Measurements from ENCODE around the gene C17orf107.

The C17orf107 gene

DNA sequence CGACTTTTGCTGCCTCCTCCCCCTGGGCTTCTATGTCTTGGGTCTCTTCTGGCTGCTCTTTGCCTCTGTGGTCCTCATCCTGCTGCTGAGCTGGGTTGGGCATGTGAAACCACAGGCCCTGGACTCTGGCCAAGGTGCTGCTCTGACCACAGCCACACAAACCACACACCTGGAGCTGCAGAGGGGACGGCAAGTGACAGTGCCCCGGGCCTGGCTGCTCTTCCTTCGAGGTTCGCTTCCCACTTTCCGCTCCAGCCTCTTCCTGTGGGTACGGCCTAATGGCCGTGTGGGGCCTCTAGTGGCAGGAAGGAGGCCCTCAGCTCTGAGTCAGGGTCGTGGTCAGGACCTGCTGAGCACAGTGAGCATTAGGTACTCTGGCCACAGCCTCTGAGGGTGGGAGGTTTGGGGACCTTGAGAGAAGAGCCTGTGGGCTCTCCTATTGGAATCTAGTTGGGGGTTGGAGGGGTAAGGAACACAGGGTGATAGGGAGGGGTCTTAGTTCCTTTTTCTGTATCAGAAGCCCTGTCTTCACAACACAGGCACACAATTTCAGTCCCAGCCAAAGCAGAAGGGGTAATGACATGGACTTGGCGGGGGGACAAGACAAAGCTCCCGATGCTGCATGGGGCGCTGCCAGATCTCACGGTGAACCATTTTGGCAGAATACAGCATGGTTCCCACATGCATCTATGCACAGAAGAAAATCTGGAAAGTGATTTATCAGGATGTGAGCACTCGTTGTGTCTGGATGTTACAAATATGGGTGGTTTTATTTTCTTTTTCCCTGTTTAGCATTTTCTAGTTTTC is 35.0 kb downstream of the C17orf107 start:
- DNase-seq (ENCODE audit: low read depth in 2 of 2): no peak

DNA sequence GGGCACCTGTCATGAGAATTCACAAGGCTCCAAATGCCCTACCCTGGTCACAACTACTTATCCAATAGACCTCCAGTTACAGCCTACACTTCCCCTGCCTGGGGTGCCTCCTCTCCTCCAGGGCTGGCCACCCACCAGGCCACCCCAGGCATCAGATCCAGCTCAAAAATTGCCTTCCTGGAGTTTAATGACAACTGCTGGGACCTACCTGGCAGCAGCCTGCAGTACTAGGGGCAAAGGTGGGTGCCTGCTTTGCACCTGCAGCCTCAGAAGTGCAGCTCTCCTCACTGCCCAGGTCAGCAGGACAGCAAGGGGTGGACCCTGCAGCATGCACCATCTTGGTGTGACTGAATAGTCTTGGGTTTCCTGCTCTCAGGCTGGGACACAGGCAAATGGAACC is 36.3 kb downstream of the C17orf107 start:
- no peak for DNase-seq (ENCODE audit: low read depth in 2 of 2)

DNA sequence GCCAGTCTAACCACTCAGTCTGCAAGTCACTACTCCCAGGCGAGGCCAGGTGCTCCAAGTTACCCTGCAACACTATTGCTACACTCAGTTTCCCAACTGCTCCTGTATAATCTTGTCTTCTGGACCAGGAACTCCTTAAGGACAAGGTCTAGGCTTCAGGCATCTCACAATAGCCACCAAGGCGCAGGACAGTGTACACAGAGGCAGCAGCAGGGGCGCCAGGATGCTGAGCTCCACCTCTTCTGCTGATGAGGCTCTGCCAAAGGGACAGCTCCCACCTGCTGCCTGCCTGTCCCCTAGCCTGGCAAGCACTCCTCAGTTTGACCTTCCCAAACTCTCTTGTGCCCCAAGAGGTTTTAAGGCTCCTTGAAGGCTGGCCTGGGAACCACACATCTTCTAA is 37.1 kb downstream of the C17orf107 start:
- DNase-seq (ENCODE audit: low read depth in 2 of 2): no peak

DNA sequence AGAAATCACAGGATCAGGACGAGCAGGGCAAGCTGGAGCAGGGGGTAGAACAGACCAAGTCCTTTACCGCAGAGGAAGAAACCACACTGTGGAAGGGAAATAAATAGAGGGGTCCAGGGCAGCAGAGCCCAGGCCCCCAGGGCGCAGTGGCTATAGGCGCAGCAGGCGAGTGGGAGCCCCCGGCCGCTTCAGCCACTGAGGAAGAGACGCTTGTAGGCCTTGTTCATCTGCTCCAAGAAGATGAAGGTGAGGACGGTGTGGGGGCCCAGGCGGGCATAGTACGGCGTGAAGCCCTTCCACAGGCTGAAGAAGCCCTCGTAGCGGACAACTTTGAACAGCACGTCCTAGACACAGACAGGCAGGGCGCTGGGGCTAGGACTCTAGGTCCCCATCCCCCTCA is 38.2 kb downstream of the C17orf107 start:
- no peak for DNase-seq (ENCODE audit: low read depth in 2 of 2)

DNA sequence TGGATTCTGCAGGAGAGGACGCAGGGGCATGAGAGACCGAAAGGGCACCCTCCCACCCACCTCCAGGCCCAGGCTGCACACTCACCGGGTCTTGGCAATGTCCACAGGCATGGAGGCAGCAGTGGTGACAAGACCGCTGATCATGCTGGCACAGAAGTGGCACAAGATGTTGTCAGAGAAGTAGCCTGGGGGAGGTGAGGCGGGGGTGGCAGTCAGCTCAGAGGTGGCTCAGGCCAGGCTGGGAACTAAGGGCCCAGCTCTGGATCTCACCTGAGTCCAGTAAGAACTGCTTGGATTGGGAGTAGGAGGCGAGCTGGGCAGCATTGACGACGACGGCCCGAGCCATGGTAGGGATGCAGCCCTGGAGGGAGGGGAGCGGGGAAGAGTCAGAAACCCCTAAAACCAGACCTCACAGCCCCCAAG is 38.7 kb downstream of the C17orf107 start:
- no peak for DNase-seq (ENCODE audit: low read depth in 2 of 2)

DNA sequence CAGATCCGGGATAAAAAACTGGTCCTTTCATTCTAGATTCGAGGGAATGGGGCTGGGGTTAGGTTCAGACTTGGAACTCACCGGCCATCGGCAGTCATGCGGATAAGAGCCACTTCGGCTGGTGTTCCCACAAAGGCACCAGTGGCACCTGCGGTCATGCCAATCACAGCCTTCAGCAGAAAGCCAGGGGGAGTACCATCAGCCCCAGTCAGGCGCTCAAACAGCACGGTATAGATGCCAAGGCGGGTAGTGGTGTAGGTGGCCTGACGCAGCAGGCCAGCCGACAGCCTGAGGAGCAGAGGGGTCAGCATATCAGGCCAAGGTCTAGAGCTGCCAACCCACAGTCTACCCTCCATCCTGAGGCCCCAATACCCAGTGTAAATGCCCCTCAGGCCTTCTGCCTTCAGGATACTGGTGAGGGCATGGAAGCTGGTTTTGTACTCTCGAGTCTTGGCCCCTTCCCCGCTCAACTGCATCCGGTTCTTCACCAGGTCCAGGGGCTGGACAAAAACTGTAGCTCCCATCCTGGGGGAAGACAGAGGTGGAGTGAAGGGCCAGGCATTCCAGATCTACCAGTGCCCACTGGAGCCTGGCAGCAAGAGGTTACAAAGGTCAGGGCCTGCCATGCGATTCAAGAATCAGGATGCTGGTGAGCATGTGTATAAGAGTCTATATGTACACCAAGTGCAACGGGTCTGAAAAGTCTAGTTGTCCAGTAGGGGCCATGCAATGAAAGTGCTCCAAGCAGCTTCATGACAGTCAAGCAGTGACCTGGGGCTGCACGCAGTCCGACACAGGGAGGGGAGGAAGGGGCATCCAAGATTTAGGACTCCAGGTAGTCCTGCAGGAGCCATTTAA is 39.6 kb downstream of the C17orf107 start:
- no peak for DNase-seq (ENCODE audit: low read depth in 2 of 2)

DNA sequence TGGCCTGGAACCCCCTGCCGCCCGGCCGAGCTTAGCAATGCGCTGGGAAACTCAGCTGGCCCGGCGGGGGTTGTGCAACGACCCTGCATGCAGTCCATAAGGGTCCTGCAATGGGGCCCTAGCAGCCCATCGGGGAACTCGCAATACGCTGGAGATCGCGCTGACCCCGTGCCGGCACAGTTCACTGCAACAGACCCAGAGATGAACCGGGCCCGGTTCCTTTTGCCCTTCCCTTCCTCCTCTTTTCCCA is 40.1 kb downstream of the C17orf107 start:
- DNase-seq (ENCODE audit: low read depth in 2 of 2): no peak

DNA sequence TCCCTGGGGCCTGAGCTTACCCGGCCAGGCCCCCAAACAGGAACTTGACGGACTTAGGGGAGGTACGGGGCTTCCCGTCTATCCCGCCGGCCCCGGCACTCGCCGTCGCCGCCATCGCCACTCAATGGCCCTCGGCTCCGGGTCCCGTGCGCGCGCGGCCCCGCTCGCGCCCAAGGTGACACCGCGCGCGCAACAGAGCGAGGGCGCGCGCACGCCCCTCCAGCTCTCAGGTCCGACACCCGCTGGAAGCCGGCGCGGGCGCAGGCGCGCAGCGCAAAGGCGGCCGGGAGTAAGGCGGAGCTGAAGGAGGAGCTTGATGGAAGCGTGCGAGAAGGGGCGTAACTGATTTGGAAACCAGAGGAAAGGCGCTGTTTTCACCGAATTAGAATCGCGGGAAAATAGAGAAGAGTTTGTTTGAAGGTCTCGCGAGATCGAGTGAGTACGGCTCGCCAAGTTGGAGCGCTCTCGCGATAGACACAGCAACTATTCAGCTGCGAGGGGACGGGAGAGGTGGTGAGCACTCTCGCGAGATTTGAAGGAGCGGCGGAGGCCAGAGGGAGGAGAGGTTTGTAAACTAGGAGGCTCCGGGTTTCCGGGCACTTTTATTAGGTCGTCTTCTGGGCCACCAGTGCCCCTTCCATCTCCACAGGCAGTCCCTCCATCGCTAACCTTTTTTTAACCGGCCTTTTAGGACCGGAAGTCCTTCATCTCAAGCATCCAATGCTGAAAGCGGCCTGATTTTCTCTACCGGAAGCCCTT is 40.6 kb downstream of the C17orf107 start, which contains the start of the genes RNF167 and SLC25A11:
Gene RNF167, plus strand, starts transcription at position 473 of the 759 bp plus-strand sequence. CDS start 642 bp downstream, outside the sequence.
Gene SLC25A11, minus strand, starts transcription at position 251 of the 759 bp plus-strand sequence. Its CDS starts 136 bp downstream, at position 115.
- peak; percentile 95 to 97 for DNase-seq (ENCODE audit: low read depth in 2 of 2)

DNA sequence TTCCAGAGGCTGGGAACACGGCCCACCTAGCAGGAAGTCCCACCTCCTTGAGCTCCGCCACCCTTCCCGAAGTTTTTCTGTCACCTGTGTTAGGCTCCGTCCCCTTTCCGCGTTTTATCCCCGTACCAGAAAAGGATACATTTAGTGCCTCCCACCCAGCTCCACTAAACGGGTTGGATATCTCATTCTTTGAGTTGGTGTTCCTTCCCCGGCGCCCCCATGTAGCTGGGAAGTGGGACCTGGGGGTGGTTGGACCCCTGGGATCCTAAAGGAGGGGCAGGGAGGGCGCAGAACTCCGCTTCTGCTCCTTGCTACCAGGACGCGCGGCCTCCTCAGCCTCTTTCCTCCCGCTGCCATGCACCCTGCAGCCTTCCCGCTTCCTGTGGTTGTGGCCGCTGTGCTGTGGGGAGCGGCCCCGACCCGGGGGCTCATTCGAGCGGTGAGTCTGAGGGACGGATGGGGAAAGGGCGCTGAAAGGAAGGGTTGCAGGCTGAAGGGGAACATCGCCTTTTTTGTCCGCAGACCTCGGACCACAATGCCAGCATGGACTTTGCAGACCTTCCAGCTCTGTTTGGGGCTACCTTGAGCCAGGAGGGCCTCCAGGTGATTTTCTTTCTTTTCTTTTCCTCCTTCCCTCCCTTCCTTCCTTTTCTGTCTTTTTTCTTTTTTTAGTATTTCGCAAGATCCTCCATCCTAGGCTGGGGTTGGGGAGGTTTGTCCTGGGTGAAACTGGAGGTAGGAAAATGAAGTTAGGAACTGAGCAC is 41.4 kb downstream of the C17orf107 start:
- DNase-seq (ENCODE audit: low read depth in 2 of 2): peak in 1 of 2 donors; percentile 32

DNA sequence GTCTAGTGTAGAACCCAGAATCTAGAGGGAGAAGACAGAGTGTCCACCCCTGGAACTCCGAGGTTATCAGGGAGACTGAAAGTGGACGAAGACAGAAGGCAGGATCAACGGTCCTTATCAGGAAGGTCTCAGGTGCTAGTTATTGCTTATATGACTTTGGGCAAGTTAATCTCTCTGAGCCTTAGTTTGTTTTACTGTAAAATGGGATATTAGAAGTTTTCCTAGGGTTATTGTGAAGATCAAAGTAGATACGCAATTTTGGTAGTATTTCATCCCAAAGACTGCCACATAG is 41.9 kb downstream of the C17orf107 start:
- no peak for DNase-seq (ENCODE audit: low read depth in 2 of 2)

DNA sequence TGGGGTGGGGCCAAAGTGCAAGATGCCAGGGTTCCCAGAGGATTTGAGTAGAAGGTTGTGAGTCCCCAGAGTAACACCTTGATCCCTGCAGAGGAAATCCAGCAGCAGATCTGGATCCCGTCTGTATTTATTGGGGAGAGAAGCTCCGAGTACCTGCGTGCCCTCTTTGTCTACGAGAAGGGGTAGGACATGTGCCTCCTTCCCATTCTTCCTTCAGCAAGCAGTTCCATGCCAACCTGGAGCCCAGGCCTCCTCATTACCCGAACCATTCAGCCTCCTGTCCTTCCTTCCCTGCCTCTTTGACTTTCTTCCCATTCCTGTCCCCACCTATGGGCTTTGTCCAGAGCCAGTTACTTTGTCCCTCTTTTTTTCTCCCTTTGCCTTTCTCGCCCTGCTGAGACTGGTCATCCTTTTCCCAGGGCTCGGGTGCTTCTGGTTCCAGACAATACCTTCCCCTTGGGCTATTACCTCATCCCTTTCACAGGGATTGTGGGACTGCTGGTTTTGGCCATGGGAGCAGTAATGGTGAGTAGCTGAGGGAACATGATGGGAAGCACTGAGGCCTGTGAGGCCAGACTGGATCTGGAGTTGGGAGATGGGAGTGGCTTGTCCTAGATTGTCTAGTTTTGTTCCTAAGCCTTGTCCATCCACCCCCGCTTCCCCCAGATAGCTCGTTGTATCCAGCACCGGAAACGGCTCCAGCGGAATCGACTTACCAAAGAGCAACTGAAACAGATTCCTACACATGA is 43.6 kb downstream of the C17orf107 start:
- no peak for DNase-seq (ENCODE audit: low read depth in 2 of 2)

DNA sequence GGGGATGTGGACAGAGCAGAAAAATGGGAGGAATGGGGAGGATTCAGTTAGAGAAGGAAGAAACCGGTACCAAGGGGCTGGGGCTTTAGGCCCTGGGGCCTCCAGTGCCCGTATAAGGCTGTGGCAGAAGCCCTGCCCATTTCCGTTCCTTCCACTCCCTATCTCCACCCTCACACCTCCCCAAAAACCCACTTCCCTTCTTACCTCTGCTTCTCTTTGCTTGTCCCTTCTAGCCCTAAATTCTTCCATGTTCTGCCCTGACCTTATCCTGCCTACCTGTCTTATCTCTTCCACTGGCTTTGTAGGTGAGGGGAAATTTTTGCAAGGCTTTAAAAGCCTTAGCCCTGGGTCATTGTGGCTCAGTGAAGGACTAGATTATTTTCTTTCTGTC is 44.8 kb downstream of the C17orf107 start:
- peak in 1 of 2 donors; percentile 41 for DNase-seq (ENCODE audit: low read depth in 2 of 2)

DNA sequence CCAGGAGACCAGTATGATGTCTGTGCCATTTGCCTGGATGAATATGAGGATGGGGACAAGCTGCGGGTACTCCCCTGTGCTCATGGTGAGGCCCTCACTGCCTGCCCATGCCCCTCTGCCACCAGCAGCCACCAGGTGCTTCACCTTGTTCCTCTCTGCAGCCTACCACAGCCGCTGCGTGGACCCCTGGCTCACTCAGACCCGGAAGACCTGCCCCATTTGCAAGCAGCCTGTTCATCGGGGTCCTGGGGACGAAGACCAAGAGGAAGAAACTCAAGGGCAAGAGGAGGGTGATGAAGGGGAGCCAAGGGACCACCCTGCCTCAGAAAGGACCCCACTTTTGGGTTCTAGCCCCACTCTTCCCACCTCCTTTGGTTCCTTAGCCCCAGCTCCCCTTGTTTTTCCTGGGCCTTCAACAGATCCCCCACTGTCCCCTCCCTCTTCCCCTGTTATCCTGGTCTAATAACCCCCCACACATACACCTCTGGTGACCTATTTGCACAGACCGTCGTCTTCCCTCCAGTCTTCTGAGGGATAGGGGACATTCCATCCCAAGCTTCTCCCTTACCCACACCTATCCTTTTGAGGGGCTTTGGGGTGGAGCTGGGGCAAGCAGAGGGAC is 45.3 kb downstream of the C17orf107 start:
- no peak for DNase-seq (ENCODE audit: low read depth in 2 of 2)

DNA sequence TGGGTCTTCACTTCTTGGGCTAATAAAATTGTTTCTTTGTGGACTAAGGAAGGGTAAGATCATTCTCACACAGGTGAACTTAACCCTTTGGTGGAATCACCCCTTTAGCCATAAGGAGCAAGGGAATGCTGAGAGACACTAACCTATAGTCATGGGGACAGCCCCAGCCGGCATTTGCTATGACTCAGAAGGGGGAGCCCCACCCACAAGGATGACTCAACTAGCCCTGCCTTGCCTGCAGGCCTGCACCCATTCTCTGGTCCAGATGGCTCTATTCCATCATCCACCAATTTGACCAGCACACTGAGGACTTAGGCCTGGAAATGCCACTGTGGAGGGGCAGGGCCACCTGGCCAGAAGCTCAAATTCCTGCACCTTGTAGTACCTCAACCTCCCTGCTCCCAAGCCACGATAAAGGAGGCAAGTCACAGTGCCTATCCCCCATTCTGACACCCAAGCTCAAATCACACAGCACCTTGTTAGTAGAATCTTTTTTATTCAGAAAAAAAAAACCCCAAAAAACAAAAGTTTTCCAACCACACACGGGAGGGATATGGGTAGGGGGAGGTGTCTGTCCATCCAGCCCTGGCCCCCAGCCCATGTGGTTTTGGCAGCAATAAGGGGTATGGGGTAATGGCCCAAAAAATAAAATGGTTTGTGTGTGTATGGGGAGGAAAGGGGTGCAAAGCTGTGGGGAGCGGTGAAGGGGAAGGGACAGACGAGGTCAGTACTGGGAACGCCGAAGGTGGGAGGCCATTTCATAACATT is 46.0 kb downstream of the C17orf107 start:
- peak; percentile 82 to 83 for DNase-seq (ENCODE audit: low read depth in 2 of 2)

DNA sequence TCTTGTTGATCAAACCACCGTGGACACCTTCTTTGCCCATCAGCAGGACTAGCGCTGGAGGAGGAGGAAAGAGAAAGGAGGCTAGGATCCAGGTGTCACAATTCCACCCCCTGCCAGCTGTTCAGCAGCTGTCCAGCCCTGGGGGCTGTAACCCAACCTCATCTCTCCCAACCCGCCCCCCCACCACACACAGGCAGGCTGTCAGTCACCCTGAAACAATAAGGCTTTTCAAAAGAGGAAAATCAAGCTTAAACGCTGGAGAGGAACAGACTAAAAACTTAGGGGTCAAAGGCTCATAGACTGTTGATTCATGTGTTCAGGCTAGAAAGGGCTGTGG is 46.6 kb downstream of the C17orf107 start:
- DNase-seq (ENCODE audit: low read depth in 2 of 2): no peak

DNA sequence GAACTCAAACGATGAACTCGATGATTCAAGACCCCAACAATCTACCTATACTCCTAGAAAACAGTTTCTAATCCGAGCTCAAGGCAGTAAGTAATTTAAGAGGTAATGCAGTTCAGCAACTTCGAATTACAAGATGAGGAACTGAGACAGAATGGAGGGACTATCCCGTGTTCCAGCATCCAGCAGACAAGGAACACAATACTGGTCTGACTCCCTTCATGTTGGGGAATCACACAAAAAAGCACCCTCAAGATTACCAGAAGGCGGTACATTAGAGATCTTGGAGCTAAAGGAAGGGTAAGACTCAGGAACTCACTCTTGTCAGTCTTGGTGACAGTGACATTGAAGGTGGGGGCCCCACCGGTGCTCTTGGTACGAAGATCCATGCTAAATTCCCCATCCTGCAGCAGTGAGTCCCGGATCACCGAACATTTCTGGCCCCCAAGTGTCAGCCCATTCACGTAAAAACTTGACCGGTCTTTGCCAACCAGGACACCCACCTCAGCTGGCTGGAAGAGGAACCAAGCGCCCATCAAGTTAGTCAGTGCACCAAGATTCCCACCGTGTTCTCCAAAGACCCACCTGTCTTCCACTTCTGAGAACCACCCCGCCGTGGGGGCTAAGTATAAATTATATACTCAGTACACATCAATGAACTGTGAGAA is 47.1 kb downstream of the C17orf107 start:
- no peak for DNase-seq (ENCODE audit: low read depth in 2 of 2)

DNA sequence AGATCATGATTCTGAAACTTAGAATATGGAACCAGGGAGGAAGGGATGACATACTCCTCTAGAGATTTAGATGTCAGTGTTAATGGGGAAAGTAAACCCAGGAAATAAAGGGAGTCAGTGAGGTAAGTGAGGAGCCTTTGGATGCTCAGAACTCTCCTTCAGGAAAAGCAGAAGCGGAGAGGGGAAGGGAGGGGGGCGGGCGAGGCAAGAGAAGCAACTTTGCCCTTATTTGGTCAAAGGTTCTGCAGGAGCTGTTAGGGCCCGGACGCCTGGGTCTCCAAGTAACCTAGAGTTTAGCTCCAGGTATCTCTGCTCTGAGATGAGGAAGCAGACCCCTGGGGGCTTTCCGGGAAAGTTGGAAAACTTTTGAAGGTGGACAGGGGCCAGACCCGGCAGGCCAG is 47.7 kb downstream of the C17orf107 start:
- no peak for DNase-seq (ENCODE audit: low read depth in 2 of 2)

DNA sequence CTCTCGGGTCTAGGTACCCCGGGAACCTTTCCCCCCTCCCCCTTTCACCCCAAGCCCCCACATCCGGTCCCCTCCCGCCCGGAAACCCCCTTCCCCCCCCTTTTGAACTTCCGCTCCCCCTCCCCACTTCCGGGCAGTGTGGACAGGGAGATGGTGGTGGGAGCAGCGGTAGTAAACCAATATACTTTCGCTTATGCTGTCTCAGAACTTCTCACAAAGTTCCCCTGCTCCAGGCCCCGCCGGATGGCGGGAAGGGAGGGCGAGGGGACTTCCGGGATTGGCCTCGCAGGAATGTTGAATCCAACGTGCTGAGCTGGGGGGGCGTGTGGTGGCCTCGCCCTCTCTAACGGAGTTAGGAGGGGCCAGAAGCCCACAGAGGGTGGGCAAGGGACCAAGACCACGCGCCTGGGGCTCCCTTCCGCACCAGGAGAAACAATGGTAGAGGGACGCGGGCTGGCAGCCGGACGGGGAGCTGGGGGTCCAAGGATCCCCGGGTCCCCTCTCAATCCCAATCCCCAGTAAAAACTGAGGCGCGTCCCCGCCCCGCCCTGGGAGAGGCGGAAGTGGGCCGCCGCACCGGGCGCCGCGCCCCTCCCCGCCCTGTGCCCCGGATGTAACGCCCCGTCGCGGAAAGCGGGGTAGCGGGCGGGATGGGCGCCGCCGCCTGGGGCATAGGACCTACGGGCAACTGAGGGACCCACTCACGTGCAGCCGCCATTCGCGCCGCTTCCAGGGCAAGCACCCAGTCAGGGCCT is 48.3 kb downstream of the C17orf107 start:
- peak; percentile 60 to 64 for DNase-seq (ENCODE audit: low read depth in 2 of 2)

Data from stimulated activated CD8-positive, alpha-beta memory T cell treated with anti-CD3 and anti-CD28 coated beads, Interleukin-15, amount 100 ng/mL, for 48 hours (primary cell).